Measurements from ENCODE around the gene ADAM12. TPM values are rescaled to one million over a fixed set of nuclear protein-coding genes. Genes with fewer than 3 reads are reported as not detected.

ADAM12 gene
- total and polyA plus RNA-seq, 9 of the 15 experiments (the other 6 are each of a cell fraction or from before 2014, with no cell fraction given) = not detected

- 3% methylated on average over 7 of the region's 7 CpGs for WGBS (ENCODE audit: insufficient coverage, low coverage, missing lambda C conversion rate)
- Histone ChIP-seq H2AFZ (ENCODE audit: low read depth, low read length) (no peak overlapping the region), H3K9me1 (ENCODE audit: control insufficient read depth, insufficient read depth, low read length) (no peaks in the 10 kb centered on the region), H3K36me3 (ENCODE audit: control insufficient read depth, insufficient read depth, low read length) (no peaks in the 10 kb centered on the region), H3K4me1 (replicated peaks in 1 of 2; ENCODE audit: control insufficient read depth in 2 of 2, insufficient read depth in 2 of 2, low read length in 2 of 2) (no peaks in the 10 kb centered on the region; a peak in 1 of 5 replicates), H3K4me3 (no peak overlapping the region), H3K27me3 (ENCODE audit: control insufficient read depth in 2 of 2, insufficient read depth in 2 of 2, low read length in 2 of 2) (peaks cover 0 to 2% of the 10 kb centered on the region in 2 experiments; a peak in 1 of 5 replicates), H3K79me2 (ENCODE audit: control insufficient read depth, insufficient read depth, low read length) (no peaks in the 10 kb centered on the region), H3K4me2 (ENCODE audit: insufficient read depth, low read length) (no peak overlapping the region), H3K9ac (ENCODE audit: insufficient read depth in 1 of 2, low read depth in 2 of 2, low read length in 2 of 2) (no peak overlapping the region), H4K20me1 (replicated peaks; ENCODE audit: control insufficient read depth, insufficient read depth, low read length) (no peaks in the 10 kb centered on the region), H3K9me3 (replicated peaks; ENCODE audit: control insufficient read depth, insufficient read depth, low read depth, low read length) (no peaks in the 10 kb centered on the region), H3K27ac (ENCODE audit: extremely low read depth, low read depth, low read length) (no peak overlapping the region)
- ATAC-seq (no peak), DNase-seq (ENCODE audit: extremely low read depth in 1 of 4, low spot score in 3 of 4) (no peak), FAIRE-seq (no peak)
- CTCF ChIA-PET (ENCODE audit: low intra/inter-chr PET ratio) = no interaction called here
- TF ChIP-seq MTA1 (IDR thresholded peaks at IDR 0.05; ENCODE audit: borderline replicate concordance) (no peak), PREB (CRISPR knock-in tag; IDR thresholded peaks at IDR 0.05) (no peak), RBM14 (IDR thresholded peaks at IDR 0.05; ENCODE audit: borderline replicate concordance, insufficient read depth, low read depth, low read length) (no peak), CBX1 (IDR thresholded peaks at IDR 0.05; ENCODE audit: low read depth) (no peak), STAT5B (CRISPR knock-in tag; IDR thresholded peaks at IDR 0.05) (no peak), ETV5 (CRISPR knock-in tag; IDR thresholded peaks at IDR 0.05; ENCODE audit: low read depth) (no peak), RUNX1 (IDR thresholded peaks at IDR 0.05; ENCODE audit: low read depth) (no peak), ZNF263 (CRISPR knock-in tag; IDR thresholded peaks at IDR 0.05; ENCODE audit: borderline replicate concordance) (no peak)
- TF ChIP-seq, protein P1, sequence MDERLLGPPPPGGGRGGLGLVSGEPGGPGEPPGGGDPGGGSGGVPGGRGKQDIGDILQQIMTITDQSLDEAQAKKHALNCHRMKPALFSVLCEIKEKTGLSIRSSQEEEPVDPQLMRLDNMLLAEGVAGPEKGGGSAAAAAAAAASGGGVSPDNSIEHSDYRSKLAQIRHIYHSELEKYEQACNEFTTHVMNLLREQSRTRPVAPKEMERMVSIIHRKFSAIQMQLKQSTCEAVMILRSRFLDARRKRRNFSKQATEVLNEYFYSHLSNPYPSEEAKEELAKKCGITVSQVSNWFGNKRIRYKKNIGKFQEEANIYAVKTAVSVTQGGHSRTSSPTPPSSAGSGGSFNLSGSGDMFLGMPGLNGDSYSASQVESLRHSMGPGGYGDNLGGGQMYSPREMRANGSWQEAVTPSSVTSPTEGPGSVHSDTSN (CRISPR knock-in tag; IDR thresholded peaks at IDR 0.05; ENCODE audit: low read depth) = no peak
- TF ChIP-seq, protein P1 (tag; conservative IDR thresholded peaks at IDR 0.05; ENCODE audit: low read depth) = no peak
- POLR2A ChIA-PET = interaction anchor here (0.6 kb wide), 1 partner anchor 1132 kb away, joined by 3 read pairs; no protein-coding TSS in a partner anchor
- in situ Hi-C loops (cut with MboI) = no loop called here
- intact Hi-C loops (cut with micrococcal nuclease) = no loop called here
- no TSS peak for BruUV-seq (replicated peaks)
Measured at GRCh38 chr10:126009650-126010049, 378.6 kb downstream of the ADAM12 start.

All from K562 (cell line).